ENCODE measurements around the gene EPHA10. TPM values are rescaled to one million over a fixed set of nuclear protein-coding genes. Genes with fewer than 3 reads are reported as not detected.

The EPHA10 gene
- total and polyA plus RNA-seq, 2 experiments from 2014 or later, result not detected

DNA sequence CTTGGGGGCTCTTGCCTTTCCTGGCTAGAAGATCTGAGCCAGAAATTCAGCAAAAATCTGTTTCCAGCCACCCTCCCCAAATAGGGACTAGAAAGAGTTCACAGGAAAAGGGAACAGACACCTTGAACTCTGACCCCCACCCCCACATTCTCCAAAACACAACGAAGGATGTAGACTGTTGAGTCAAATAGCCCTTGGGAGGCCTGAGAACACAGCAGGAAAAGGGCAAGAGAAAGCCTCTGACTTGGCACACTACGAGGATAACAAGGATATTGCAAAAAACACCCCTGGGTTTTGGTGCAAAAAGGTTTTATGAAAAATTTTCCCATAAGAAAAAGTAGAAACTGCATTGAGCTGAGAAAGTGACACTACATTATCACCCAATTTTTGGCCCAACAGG is 45.0 kb upstream of the EPHA10 start:
- peak overlapping the region; percentile 89 for H3K4me2 ChIP-seq (ENCODE audit: unreplicated experiment)
- in situ Hi-C loops (cut with MboI), result no loop called here

DNA sequence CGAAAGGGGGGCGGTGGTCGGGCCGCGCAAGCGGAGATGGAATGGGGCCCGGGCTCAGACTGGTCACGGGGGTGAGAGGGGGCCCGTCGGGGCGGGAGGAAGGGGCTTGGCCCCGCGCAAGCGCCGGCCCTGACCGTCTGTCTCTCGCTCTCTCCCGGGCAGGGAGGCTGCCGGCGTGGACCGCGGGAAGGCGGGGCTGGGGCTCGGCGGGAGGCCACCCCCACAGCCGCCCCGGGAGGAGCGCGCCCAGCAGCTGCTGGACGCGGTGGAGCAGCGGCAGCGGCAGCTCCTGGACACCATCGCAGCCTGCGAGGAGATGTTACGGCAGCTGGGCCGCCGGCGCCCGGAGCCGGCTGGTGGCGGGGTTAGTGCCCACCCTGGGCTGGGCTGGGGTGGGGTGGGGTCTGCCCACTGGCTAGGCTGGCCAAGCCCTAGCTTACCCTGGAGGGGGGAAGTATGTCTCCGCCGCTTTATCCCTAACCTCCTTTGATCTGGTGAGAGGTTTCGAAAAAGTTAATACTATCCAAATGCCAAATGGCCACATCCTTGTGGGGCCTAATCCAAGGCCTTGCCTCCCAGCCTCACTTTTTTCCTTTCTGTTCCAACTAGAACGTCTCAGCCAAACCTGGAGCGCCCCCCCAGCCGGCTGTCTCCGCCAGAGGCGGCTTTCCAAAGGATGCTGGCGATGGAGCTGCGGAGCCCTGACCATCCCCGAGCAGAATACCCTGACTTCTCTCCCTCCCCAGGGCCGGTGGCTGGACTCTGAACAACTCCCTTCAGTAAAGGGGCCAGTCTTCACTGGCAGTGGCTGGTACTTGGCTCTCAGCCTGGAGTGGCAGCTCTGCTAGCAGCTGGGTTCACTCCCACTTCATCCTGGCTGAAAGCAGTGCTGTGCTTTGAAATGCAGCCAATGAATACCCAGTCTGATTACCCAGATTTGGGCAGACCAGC is 43.7 kb upstream of the EPHA10 start:
- peak overlapping the region; percentile 80 for H3K27ac ChIP-seq
- H3K36me3 ChIP-seq (ENCODE audit: low read depth), result peaks cover 30% of the 10 kb centered on the region
- H3K9me2 ChIP-seq (ENCODE audit: insufficient read depth), result no peaks in the 10 kb centered on the region
- H3K9me3 ChIP-seq (ENCODE audit: low read depth), result no peaks in the 10 kb centered on the region
- H4K20me1 ChIP-seq (ENCODE audit: insufficient read depth), result no peaks in the 10 kb centered on the region
- H3K9ac ChIP-seq, result peak overlapping the region; percentile 88
- no peaks in the 10 kb centered on the region for H3K27me3 ChIP-seq (replicated peaks; ENCODE audit: insufficient read depth)
- peaks cover 74% of the 10 kb centered on the region for H3K79me2 ChIP-seq (ENCODE audit: insufficient read depth)
- H3F3A ChIP-seq (ENCODE audit: insufficient read depth), result peaks cover 33% of the 10 kb centered on the region
- WGBS, 2 experiments (ENCODE audit: low coverage in 1 of 2, low lambda C conversion rate in 2 of 2, missing lambda C conversion rate in 2 of 2), result 1 to 2% methylated on average over 36 to 45 of the region's 54 CpGs
- peak overlapping the region; percentile 83 for H2AFZ ChIP-seq
- in situ Hi-C loops (cut with MboI), result no loop called here
- H3K4me2 ChIP-seq (ENCODE audit: unreplicated experiment), result peak overlapping the region; percentile 89
- peak overlapping the region; percentile 96 for H3K4me3 ChIP-seq
- peak; percentile 90 for DNase-seq
- no peak for TF ChIP-seq EZH2phosphoT487 (IDR thresholded peaks at IDR 0.05; ENCODE audit: insufficient read depth, low read depth)
- peaks cover 26% of the 10 kb centered on the region for H3K4me1 ChIP-seq (ENCODE audit: insufficient read depth)

More for the DNA sequence above, 45.0 kb upstream of the EPHA10 start:
- Histone ChIP-seq H3K27me3 (replicated peaks; ENCODE audit: insufficient read depth) (no peaks in the 10 kb centered on the region), H3K36me3 (ENCODE audit: low read depth) (peaks cover 17% of the 10 kb centered on the region), H3F3A (ENCODE audit: insufficient read depth) (peaks cover 31% of the 10 kb centered on the region), H3K4me3 (peak overlapping the region; percentile 96; the same call in 1 of the 2 replicates), H3K27ac (peak overlapping the region; percentile 80), H2AFZ (no peak overlapping the region), H4K20me1 (ENCODE audit: insufficient read depth) (no peaks in the 10 kb centered on the region), H3K79me2 (ENCODE audit: insufficient read depth) (peaks cover 86% of the 10 kb centered on the region), H3K4me1 (ENCODE audit: insufficient read depth) (peaks cover 26% of the 10 kb centered on the region), H3K9ac (peak overlapping the region; percentile 88; the same call in 1 of the 2 replicates), H3K9me2 (ENCODE audit: insufficient read depth) (no peaks in the 10 kb centered on the region), H3K9me3 (ENCODE audit: low read depth) (no peaks in the 10 kb centered on the region)
- WGBS, 2 experiments (ENCODE audit: low coverage in 1 of 2, low lambda C conversion rate in 2 of 2, missing lambda C conversion rate in 2 of 2), result 23 to 26% methylated on average over 2 of the region's 2 CpGs
- peak; percentile 46 for DNase-seq
- TF ChIP-seq EZH2phosphoT487 (IDR thresholded peaks at IDR 0.05; ENCODE audit: insufficient read depth, low read depth) (no peak), EZH2 (IDR thresholded peaks at IDR 0.05; ENCODE audit: insufficient read depth, poor library complexity, severe bottlenecking) (no peak)

DNA sequence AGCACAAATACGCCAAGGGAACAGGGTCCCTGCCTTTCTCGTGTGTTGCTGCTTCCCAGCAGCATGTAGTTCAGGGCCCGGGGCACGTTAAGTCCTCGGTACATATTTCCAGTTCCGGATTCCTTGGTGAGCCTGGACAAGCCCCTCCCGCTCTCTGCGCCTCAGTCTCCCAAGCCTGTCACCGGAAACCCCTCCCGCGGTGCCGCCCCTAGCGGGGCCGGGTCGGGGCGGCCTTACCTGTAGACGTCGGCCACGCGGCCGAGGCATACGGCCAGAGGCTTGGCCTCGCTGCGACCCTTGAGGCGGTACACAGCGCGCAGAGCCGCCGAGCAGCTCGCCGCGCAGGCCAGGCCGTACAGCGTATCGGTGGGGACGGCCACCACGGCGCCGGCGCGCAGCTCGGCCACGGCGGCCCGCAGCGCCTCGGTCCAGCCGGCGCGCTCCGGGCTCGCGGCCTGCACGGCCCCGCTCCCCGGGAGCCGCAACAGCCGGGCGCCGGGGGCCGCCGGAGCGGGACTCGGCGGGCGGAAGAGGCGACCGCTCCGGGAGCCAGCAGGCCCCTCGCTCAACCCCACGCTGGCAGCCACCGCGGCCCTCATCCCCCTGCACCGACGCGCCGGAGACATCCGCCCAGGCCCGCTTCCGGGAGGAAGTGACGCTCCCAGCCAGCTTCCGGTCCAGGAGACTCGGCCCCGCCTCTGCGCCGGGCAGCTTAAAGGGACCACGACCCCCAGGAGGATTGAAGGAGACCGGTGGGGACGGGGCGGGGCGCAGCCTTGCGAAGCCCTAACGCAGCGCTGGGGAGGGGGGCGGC is 42.8 kb upstream of the EPHA10 start, which contains the start of the genes C1orf122 and YRDC:
C1orf122 (plus strand) TSS at position 236 of the 814 bp plus-strand sequence. CDS start 615 bp downstream, outside the sequence.
YRDC (minus strand) TSS at position 654 of the 814 bp plus-strand sequence; CDS start at position 626, 28 bp downstream.
- Histone ChIP-seq H3K79me2 (ENCODE audit: insufficient read depth) (peaks cover 67% of the 10 kb centered on the region), H3K27me3 (replicated peaks; ENCODE audit: insufficient read depth) (no peaks in the 10 kb centered on the region), H3K36me3 (ENCODE audit: low read depth) (peaks cover 39% of the 10 kb centered on the region), H3K9ac (peak within 1 kb of the TSS; percentile 88), H3K4me3 (peak within 1 kb of the TSS; percentile 96), H3K9me3 (ENCODE audit: low read depth) (no peaks in the 10 kb centered on the region), H2AFZ (peak within 1 kb of the TSS; percentile 83), H4K20me1 (ENCODE audit: insufficient read depth) (no peaks in the 10 kb centered on the region), H3K9me2 (ENCODE audit: insufficient read depth) (no peaks in the 10 kb centered on the region), H3K4me1 (ENCODE audit: insufficient read depth) (peaks cover 26% of the 10 kb centered on the region), H3F3A (ENCODE audit: insufficient read depth) (peaks cover 32% of the 10 kb centered on the region), H3K27ac (peak within 1 kb of the TSS; percentile 80), H3K4me2 (ENCODE audit: unreplicated experiment) (peak within 1 kb of the TSS; percentile 89)
- TF ChIP-seq EZH2 (IDR thresholded peaks at IDR 0.05; ENCODE audit: insufficient read depth, poor library complexity, severe bottlenecking) (no peak), EZH2phosphoT487 (IDR thresholded peaks at IDR 0.05; ENCODE audit: insufficient read depth, low read depth) (no peak)
- peak; percentile 98 for DNase-seq
- in situ Hi-C loops (cut with MboI), result no loop called here
- 1 to 2% methylated on average over 35 to 45 of the region's 95 CpGs for WGBS, 2 experiments (ENCODE audit: low coverage in 1 of 2, low lambda C conversion rate in 2 of 2, missing lambda C conversion rate in 2 of 2)

GRCh38 chr1:37807220-37807554 is 42.3 kb upstream of the EPHA10 start:
- Histone ChIP-seq H4K20me1 (ENCODE audit: insufficient read depth) (no peaks in the 10 kb centered on the region), H3K4me1 (ENCODE audit: insufficient read depth) (peaks cover 26% of the 10 kb centered on the region), H3K9me3 (ENCODE audit: low read depth) (no peaks in the 10 kb centered on the region), H3K4me2 (ENCODE audit: unreplicated experiment) (peak overlapping the region; percentile 82), H3K4me3 (peak overlapping the region; percentile 96), H2AFZ (peak overlapping the region; percentile 43; the same call in 1 of the 2 replicates), H3K36me3 (ENCODE audit: low read depth) (peaks cover 45% of the 10 kb centered on the region), H3F3A (ENCODE audit: insufficient read depth) (peaks cover 37% of the 10 kb centered on the region), H3K9ac (peak overlapping the region; percentile 88), H3K27ac (peak overlapping the region; percentile 80), H3K79me2 (ENCODE audit: insufficient read depth) (peaks cover 62% of the 10 kb centered on the region), H3K27me3 (replicated peaks; ENCODE audit: insufficient read depth) (no peaks in the 10 kb centered on the region), H3K9me2 (ENCODE audit: insufficient read depth) (no peaks in the 10 kb centered on the region)
- DNase-seq, result peak; percentile 54
- 2 to 3% methylated on average over 9 of the region's 9 CpGs for WGBS, 2 experiments (ENCODE audit: low coverage in 1 of 2, low lambda C conversion rate in 2 of 2, missing lambda C conversion rate in 2 of 2)
- TF ChIP-seq EZH2 (IDR thresholded peaks at IDR 0.05; ENCODE audit: insufficient read depth, poor library complexity, severe bottlenecking) (no peak), EZH2phosphoT487 (IDR thresholded peaks at IDR 0.05; ENCODE audit: insufficient read depth, low read depth) (no peak)
- in situ Hi-C loops (cut with MboI), result no loop called here
